GM12864 (cell line): ENCODE results near the gene MPC2.

Experiments
- DNase-seq: peaks from one replicate; pipeline ENCODE4 v3.0.0-alpha.2; 2011; ENCODE audit warnings: low read depth
- H3K4me3 ChIP-seq: 2 replicates; pipeline ENCODE4 v1.5.1; 2011; ENCODE audit warnings: mild to moderate bottlenecking, low read depth, low read length, control low read depth
- CTCF ChIP-seq: IDR thresholded peaks from 2 replicates; pipeline ENCODE4 v1.5.1; 2011; ENCODE audit warnings: low read depth, mild to moderate bottlenecking, moderate library complexity, low read length, control low read depth, inconsistent platforms; ENCODE audit errors: missing control alignments

Gene MPC2

DNA sequence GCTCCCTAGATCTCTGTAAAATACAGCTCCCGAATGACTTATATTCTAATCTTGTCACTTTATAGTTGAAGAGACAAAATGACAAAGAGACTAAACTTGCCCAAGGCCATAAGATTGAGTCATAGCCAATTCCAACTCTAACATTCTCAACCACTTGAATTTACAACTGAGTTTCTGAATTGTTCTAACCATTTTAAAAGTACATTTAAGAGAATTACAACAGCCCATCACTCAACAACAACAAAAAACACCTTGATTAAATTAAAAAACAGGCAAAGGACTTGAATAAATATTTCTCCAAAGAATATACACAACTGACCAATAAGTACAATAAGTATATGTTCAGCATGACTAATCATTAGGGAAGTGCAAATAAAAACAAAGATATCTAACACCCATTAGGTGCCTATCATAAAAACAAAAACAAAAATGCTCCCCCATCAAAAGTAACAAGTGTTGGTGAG, 14.2 kb downstream of the MPC2 start:
- TF ChIP-seq CTCF = no peak
- DNase-seq = no peak
- no peak overlapping the region for H3K4me3 ChIP-seq

DNA sequence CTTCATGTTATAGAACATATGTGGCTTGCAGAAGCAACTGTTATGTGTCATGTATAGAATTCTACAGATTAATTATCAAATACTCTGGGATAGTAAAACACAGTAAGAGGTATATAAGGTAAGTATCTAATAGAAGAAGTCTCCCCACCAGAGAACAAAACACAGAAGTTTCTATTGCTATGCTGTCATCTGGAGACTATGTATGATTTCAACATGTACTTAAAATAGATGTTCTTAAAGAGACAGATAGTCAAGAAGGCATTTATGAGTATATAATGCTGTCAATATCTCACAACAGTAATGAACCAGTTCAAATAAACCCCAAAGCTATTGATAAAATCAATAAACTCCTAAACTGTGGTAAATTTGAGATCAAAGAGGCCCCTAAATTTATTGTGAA, 14.8 kb downstream of the MPC2 start:
- no peak for DNase-seq
- TF ChIP-seq CTCF = no peak
- no peak overlapping the region for H3K4me3 ChIP-seq

DNA sequence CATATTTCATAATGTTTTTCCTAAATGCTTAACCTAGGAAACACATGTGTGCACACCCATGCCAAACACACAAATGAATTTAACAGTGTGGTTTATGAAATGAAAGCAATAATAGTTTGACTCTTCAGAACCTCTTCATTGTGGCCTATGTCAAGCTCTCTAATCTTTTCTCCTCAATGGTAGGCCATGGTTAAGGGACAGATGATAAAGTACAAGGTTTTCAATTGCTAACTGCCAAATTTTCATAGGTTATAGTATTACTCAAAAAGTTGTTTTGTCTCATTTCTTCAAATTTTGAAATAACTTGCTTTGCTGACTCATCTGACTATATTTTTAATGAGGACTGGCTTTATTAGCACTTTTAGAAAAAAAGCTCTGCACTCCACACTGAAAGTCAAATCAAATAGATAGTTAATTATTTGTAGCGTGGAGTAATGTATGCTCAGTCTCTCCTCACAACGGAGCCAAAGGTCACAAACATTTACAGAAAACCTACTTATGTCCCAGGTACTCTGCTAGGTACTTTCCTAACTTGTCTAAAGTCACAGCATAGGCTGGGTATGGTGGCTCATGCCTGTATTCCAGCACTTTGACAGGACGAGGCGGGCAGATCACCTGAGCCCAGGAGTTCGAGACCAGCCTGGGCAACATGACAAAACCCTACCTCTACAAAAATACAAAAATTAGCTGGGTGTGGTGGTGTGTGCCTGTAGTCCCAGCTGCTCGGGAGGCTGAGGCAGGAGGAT, 19.9 kb downstream of the MPC2 start:
- no peak overlapping the region for H3K4me3 ChIP-seq
- DNase-seq = no peak
- no peak for TF ChIP-seq CTCF

DNA sequence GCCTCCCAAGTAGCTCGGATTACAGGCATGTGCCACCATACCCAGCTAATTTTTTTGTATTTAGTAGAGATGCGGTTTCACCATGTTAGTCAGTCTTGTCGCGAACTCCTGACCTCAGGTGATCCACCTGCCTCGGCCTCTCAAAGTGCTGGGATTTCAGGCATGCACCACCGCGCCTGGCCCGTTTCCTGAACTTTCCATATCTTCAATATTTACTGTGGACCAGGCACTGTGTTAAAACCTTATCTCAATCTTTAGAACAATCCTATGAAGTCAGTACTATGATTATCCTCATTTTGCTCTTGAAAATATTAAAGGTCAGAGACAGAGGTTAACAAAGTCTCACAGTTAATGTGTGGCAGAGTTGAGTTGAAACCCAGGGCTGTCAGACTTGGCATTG, 21.3 kb downstream of the MPC2 start:
- no peak for DNase-seq
- TF ChIP-seq CTCF = no peak

GRCh38 chr1:167913895-167914496, 22.9 kb downstream of the MPC2 start, which contains the start of gene ADCY10:
Gene ADCY10, minus strand, starts transcription at chr1:167914134. Its CDS starts 8,994 bp downstream, at chr1:167905140.
- no peak for TF ChIP-seq CTCF
- no peak for DNase-seq
- no peak within 1 kb of the TSS for H3K4me3 ChIP-seq

More for the DNA sequence above, 21.3 kb downstream of the MPC2 start:
- H3K4me3 ChIP-seq = no peak overlapping the region

DNA sequence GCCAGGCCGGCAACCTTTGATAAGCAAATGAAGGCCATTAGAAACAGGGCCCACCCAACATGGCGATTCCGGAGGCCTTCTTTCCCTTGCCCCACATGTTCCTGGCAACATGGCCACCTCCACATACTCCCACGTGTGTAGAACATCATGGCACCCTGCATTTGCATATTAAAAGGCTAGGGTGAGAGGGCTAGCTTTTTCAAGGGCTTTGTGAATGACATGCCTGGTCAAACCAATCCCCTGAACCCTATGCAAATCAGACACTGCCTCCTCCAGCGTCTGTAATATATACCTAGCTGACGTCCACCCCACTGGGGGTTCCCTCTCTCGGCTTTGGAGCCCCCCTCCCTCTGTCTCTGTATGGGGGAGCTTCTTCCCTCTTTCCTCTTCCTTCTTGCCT, 24.6 kb downstream of the MPC2 start:
- no peak overlapping the region for H3K4me3 ChIP-seq
- no peak for TF ChIP-seq CTCF
- no peak for DNase-seq
